Hematopoietic multipotent progenitor cell (in vitro differentiated cells): ENCODE measurements around the gene HNRNPCL4. TPM values are rescaled to one million over a fixed set of nuclear protein-coding genes. Genes with fewer than 3 reads are reported as not detected.
"Not testable (repeated sequence)": the region's sequence is repeated elsewhere in the genome, so short reads cannot be mapped to it uniquely, and the experiment has no call there.

Source experiments
- DNase-seq, 3 donors: peaks; one replicate each; pipeline ENCODE4 v3.0.0-alpha.2; 2011 to 2015; ENCODE audit warnings: low read depth in 2 of 3, low spot score in 2 of 3
- total RNA-seq: library from RNA; depleted of rRNA; stranded (reverse); fragments of >200 nt; gene quantifications from one replicate; pipeline ENCODE4 v1.2.3, GENCODE V29; 2012

HNRNPCL4 gene
- not detected for total RNA-seq

DNA sequence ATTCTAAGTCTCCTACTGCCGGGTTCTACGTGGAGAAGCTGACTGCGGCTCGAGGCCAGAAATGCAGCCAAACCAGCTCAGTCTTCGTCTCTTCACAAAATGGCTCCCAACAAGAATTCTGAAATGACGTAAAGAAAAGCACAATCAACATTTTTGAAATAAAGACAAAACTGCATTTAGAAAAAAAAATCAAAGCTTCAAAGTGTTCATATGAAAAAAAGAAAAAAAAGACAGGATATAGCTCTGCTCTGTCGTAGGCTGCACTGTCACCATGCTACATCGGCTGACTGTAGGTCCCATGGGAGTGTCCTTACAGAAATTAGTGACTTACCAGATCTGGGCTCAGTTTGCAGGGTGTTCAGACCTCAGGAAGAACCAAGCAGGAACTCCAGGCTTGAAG lies at the start of gene HNRNPCL4:
HNRNPCL4 (minus strand) TSS at position 101 of the 400 bp plus-strand sequence. CDS start 164 bp downstream, outside the sequence.
- DNase-seq, result not testable (repeated sequence)

DNA sequence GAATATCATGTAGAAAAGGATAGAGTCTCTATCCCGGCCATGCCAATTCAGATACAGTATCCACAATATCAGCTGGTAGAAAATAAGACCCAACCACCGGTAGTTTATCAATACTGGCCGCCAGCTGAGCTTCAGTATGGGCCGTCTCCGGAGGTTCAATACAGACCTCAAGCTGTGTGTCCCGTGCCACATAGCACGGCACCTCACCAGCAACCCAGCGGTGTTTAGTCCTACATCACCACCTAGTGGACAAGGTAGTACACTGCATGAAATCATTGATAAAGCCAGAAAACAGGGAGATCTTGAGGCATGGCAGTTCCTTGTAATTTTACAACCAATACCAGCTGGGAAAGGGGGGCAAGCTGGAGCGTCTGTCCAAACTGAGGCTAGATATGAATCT lies 43.3 kb upstream of the HNRNPCL4 start:
- DNase-seq, result not testable (repeated sequence)

DNA sequence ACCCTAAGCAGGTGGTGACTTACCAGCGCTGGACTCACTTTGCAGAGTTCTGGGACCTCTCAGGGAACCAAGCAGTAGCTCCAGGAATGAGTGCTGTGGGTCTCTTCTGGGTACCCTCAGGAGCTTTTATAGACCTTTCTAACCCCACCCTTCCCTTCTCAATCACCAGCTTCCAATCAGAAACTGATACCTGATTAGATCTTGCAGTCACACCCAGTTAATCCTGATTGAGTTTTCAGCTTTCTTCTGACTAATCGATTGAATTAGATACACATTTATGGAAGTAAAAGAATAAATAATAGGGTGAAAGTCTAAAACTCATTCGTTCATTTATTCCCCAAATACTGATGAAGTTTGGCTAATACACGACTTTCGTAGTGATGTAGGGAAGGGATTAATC lies 35.9 kb upstream of the HNRNPCL4 start, which contains the start of gene PRAMEF13:
PRAMEF13 (minus strand) TSS at position 101 of the 400 bp plus-strand sequence. CDS start 1,820 bp downstream, outside the sequence.
- DNase-seq, result not testable (repeated sequence)

DNA sequence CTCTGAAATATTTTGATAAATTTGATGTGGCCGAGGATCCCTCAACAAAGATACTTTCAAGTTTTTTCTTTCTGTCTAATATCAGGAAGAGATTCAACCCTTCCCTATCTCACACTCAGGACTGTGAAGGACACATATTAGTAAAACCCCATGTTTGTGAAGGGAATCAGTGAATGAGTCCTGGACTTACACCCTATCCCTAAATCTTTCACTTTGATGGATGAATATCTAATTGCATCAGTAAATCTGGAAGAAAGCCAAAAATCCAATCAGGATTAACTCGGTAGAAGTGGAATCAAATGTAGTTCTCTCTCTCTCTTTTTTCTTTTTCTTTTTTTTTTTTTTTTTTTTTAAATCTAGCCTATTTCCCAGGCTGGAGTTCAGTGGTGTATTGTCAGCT lies 6.1 kb upstream of the HNRNPCL4 start, which contains the start of gene PRAMEF9:
PRAMEF9 (plus strand) TSS at position 301 of the 400 bp plus-strand sequence. CDS start 3,433 bp downstream, outside the sequence.
- not testable (repeated sequence) for DNase-seq

DNA sequence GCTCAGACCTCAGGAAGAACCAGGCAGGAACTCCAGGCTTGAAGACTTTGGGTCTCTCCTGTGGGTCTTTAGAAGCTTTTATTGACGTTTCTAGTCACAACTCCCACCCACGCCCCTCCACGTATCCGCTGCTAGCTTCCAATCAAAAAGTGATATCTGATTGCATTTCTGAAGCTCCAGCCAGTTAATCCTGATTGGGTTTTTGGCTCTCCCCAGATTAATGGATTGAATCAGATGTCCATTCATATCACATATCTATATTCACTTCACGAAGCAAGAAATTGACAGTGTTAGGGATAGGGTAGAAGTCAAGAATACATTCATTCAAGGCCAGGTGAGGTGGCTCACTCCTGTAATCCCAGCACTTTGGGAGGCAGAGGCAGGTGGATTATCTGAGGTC lies 9.5 kb downstream of the HNRNPCL4 start, which contains the start of gene PRAMEF26:
PRAMEF26 (minus strand) TSS at position 101 of the 400 bp plus-strand sequence. CDS start 2,914 bp downstream, outside the sequence.
- not testable (repeated sequence) for DNase-seq

DNA sequence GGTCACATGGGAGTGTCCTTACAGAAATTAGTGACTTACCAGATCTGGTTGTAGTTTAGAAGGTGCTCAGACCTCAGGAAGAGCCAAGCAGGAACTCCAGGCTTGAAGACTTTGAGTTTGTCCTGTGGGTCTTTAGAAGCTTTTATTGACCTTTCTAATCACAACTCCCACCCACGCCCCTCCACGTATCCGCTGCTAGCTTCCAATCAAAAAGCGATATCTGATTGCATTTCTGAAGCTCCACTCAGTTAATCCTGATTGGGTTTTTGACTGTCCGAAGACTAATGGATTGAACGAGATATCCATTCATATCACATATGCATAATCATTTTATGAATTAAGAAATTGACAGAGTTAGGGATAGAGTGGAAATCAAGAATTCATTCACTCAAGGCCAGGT lies 48.7 kb downstream of the HNRNPCL4 start, which contains the start of gene HNRNPCL2:
HNRNPCL2 (minus strand) TSS at position 101 of the 400 bp plus-strand sequence. CDS start 454 bp downstream, outside the sequence.
- DNase-seq, result not testable (repeated sequence)

Other genes starting within 250 kb of the HNRNPCL4 start
- not detected for gene PRAMEF7, start 249.0 kb downstream of the HNRNPCL4 start, total RNA-seq
- not detected for gene PRAMEF6, start 218.1 kb downstream of the HNRNPCL4 start, total RNA-seq
- not detected for gene PRAMEF27, start 109.1 kb downstream of the HNRNPCL4 start, total RNA-seq
- gene HNRNPCL3, start 104.9 kb downstream of the HNRNPCL4 start, total RNA-seq, result not detected
- gene PRAMEF25, start 94.9 kb downstream of the HNRNPCL4 start, total RNA-seq, result not detected
- not detected for gene HNRNPCL2, start 48.8 kb downstream of the HNRNPCL4 start, total RNA-seq
- not detected for gene PRAMEF26, start 9.6 kb downstream of the HNRNPCL4 start, total RNA-seq
- gene PRAMEF9, start 6.2 kb upstream of the HNRNPCL4 start, total RNA-seq, result not detected
- not detected for gene PRAMEF13, start 35.8 kb upstream of the HNRNPCL4 start, total RNA-seq
- gene PRAMEF18, start 60.5 kb upstream of the HNRNPCL4 start, total RNA-seq, result not detected
- gene PRAMEF5, start 88.6 kb upstream of the HNRNPCL4 start, total RNA-seq, result not detected
- not detected for gene PRAMEF8, start 119.5 kb upstream of the HNRNPCL4 start, total RNA-seq
- not detected for gene PRAMEF33, start 137.9 kb upstream of the HNRNPCL4 start, total RNA-seq
- not detected for gene PRAMEF15, start 149.9 kb upstream of the HNRNPCL4 start, total RNA-seq
- not detected for gene PRAMEF14, start 181.5 kb upstream of the HNRNPCL4 start, total RNA-seq
- gene PRAMEF19, start 206.3 kb upstream of the HNRNPCL4 start, total RNA-seq, result not detected
- not detected for gene PRAMEF17, start 224.0 kb upstream of the HNRNPCL4 start, total RNA-seq
- not detected for gene PRAMEF20, start 244.8 kb upstream of the HNRNPCL4 start, total RNA-seq